Fibroblast of upper back skin (primary cell): ENCODE data around the gene CFAP221.
"Not testable (repeated sequence)": the region's sequence is repeated elsewhere in the genome, so short reads cannot be mapped to it uniquely, and the experiment has no call there.

ENCODE experiments used
- DNase-seq: peaks from one replicate; pipeline ENCODE4 v3.0.0-alpha.2; 2013

CFAP221 gene

GRCh38 chr2:119591523-119591922 lies 47.3 kb downstream of the CFAP221 start:
- no peak for DNase-seq

- DNase-seq, result no peak
Observed at GRCh38 chr2:119592436-119592835, 48.2 kb downstream of the CFAP221 start.

- DNase-seq, result no peak
Observed at GRCh38 chr2:119596638-119597037, 52.4 kb downstream of the CFAP221 start.

GRCh38 chr2:119598596-119599263 lies 54.5 kb downstream of the CFAP221 start:
- DNase-seq, result no peak

- DNase-seq, result no peak
Observed at GRCh38 chr2:119599384-119599783, 55.1 kb downstream of the CFAP221 start.

- no peak for DNase-seq
Observed at GRCh38 chr2:119605096-119605495, 60.8 kb downstream of the CFAP221 start.

GRCh38 chr2:119606674-119607073 lies 62.4 kb downstream of the CFAP221 start:
- DNase-seq, result no peak

GRCh38 chr2:119608553-119608952 lies 64.3 kb downstream of the CFAP221 start:
- DNase-seq, result peak; percentile 7

GRCh38 chr2:119609337-119609736 lies 65.1 kb downstream of the CFAP221 start:
- DNase-seq, result no peak

GRCh38 chr2:119614140-119614539 lies 69.9 kb downstream of the CFAP221 start:
- not testable (repeated sequence) for DNase-seq

GRCh38 chr2:119616421-119616820 lies 72.2 kb downstream of the CFAP221 start:
- no peak for DNase-seq

GRCh38 chr2:119617455-119617854 lies 73.2 kb downstream of the CFAP221 start:
- DNase-seq, result no peak

- DNase-seq, result not testable (repeated sequence)
Observed at GRCh38 chr2:119618725-119619124, 74.5 kb downstream of the CFAP221 start.

- no peak for DNase-seq
Observed at GRCh38 chr2:119625226-119625625, 81.0 kb downstream of the CFAP221 start.

- DNase-seq, result no peak
Observed at GRCh38 chr2:119629323-119629825, 85.1 kb downstream of the CFAP221 start.

- no peak for DNase-seq
Observed at GRCh38 chr2:119630121-119630520, 85.9 kb downstream of the CFAP221 start.

- DNase-seq, result no peak
Observed at GRCh38 chr2:119637371-119637770, 93.1 kb downstream of the CFAP221 start.

GRCh38 chr2:119638246-119638645 lies 94.0 kb downstream of the CFAP221 start:
- DNase-seq, result no peak

GRCh38 chr2:119638685-119639554 lies 94.7 kb downstream of the CFAP221 start:
- DNase-seq, result peak; percentile 25

GRCh38 chr2:119641562-119642258 lies 97.5 kb downstream of the CFAP221 start:
- DNase-seq, result peak; percentile 68

- no peak for DNase-seq
Observed at GRCh38 chr2:119644186-119644585, 99.9 kb downstream of the CFAP221 start.

- peak; percentile 33 for DNase-seq
Observed at GRCh38 chr2:119645173-119645855, 101.1 kb downstream of the CFAP221 start.

GRCh38 chr2:119646149-119646548 lies 101.9 kb downstream of the CFAP221 start:
- no peak for DNase-seq
